PC-3 (cell line): ENCODE data around the gene USP32.

Experiments used
- CTCF ChIP-seq: fragments of 300-600 bp; sonication (generic); conservative IDR thresholded peaks from 2 replicates; pipeline ENCODE4 v1.5.1; 2017; ENCODE audit warnings: antibody characterized with exemption, low read depth, mild to moderate bottlenecking, low read length
- EZH2 ChIP-seq: fragments of 300-600 bp; sonication (generic); IDR thresholded peaks from one replicate; pipeline ENCODE4 v1.6.1; 2017; ENCODE audit warnings: antibody characterized with exemption, mild to moderate bottlenecking, low read length; ENCODE audit not compliant: unreplicated experiment
- EZH2phosphoT487 ChIP-seq: fragments of 300-600 bp; sonication (generic); IDR thresholded peaks from 2 replicates; pipeline ENCODE4 v1.6.1; 2018; ENCODE audit warnings: mild to moderate bottlenecking, antibody characterized with exemption, low read length, borderline replicate concordance

GRCh38 chr17:60134396-60135150, 257.4 kb downstream of the USP32 start:
- TF ChIP-seq CTCF (no peak), EZH2phosphoT487 (no peak), EZH2 (no peak)
